HepG2 (cell line): ENCODE data around the gene MPLKIP. TPM values are rescaled to one million over a fixed set of nuclear protein-coding genes. Genes with fewer than 3 reads are reported as not detected.

Experiments
- ATAC-seq: fragments of 200-7000 bp; cut with Tn5 transposase; 3 replicates; pipeline ENCODE4 v1.9.1; 2020; ENCODE audit warnings: mild to moderate bottlenecking, moderate library complexity
- BruUV-seq: library from RNA; stranded (reverse); fragments of 400-500 nt; replicated peaks from 2 replicates; lab custom pipeline; 2021; lab: Mats Ljungman, UMichigan
- CTCF ChIA-PET: fragments of 300-600 bp; formaldehyde crosslinking; extraction: SDS; loops from one replicate; lab custom pipeline; 2021; ENCODE audit warnings: low total read pairs, inconsistent platforms, low intra/inter-chr PET ratio; lab: Yijun Ruan, JAX
- POLR2A ChIA-PET: fragments of 350-600 bp; sonication (Branson Sonifier 250); formaldehyde crosslinking; loops from one replicate; lab custom pipeline; 2020; ENCODE audit warnings: antibody characterized with exemption, inconsistent platforms; lab: Yijun Ruan, JAX
- DNase-seq: peaks from one replicate; pipeline ENCODE4 v3.0.0-alpha.2; 2015; ENCODE audit warnings: low spot score
- FAIRE-seq: peaks from 3 replicates; lab custom pipeline; 2011; peaks lifted over from hg19 to GRCh38; lab: Jason Lieb, UNC
- H2AFZ ChIP-seq: one replicate; pipeline ENCODE4 v1.6.1; 2011; ENCODE audit warnings: low read length, inconsistent platforms
- H3K27ac ChIP-seq: fragments of 300-600 bp; 3 replicates; pipeline ENCODE4 v1.8.0; 2011; ENCODE audit warnings: mixed run types, mild to moderate bottlenecking, mixed read lengths, low read length, inconsistent platforms; ENCODE audit not compliant: insufficient read depth; ENCODE audit errors: extremely low read length
- H3K27me3 ChIP-seq, 2 experiments: fragments of 200-600 bp in 1 of 2; 2 replicates in 1 of 2; 3 replicates in 1 of 2; pipeline versions ENCODE4 v1.6.0 to v1.8.0; 2011; ENCODE audit warnings: low read length in 2 of 2, mild to moderate bottlenecking in 2 of 2, moderate library complexity in 2 of 2, inconsistent platforms in 1 of 2; ENCODE audit not compliant: insufficient read depth in 2 of 2, control insufficient read depth in 1 of 2
- H3K36me3 ChIP-seq, 2 experiments: fragments of 200-600 bp in 1 of 2; replicated peaks in 1 of 2; 2 replicates in 1 of 2; 3 replicates in 1 of 2; pipeline versions ENCODE4 v1.5.1 to v1.8.0; 2011; ENCODE audit warnings: low read length in 2 of 2, inconsistent platforms in 1 of 2; ENCODE audit not compliant: insufficient read depth in 2 of 2, control insufficient read depth in 1 of 2
- H3K4me1 ChIP-seq: 2 replicates; pipeline ENCODE4 v1.5.1; 2012; ENCODE audit warnings: low read length, inconsistent platforms; ENCODE audit not compliant: insufficient read depth
- H3K4me2 ChIP-seq: 2 replicates; pipeline ENCODE4 v1.6.0; 2011; ENCODE audit warnings: low read depth, low read length, inconsistent platforms
- H3K4me3 ChIP-seq, 3 experiments: fragments of 200-600 bp in 1 of 3; sonication (generic), shearing (Covaris generic) in 1 of 3; replicated peaks in 1 of 3; 2 replicates each; pipeline ENCODE4 v1.5.1; 2011 to 2016; ENCODE audit warnings: low read length in 3 of 3, inconsistent platforms in 2 of 3, low read depth in 2 of 3, mild to moderate bottlenecking in 2 of 3, control low read depth in 1 of 3, mixed read lengths in 1 of 3; ENCODE audit not compliant: insufficient read depth in 1 of 3
- H3K79me2 ChIP-seq: one replicate; pipeline ENCODE4 v1.6.1; 2011; ENCODE audit warnings: low read length, inconsistent platforms; ENCODE audit not compliant: insufficient read depth
- H3K9ac ChIP-seq: 2 replicates; pipeline ENCODE4 v1.6.0; 2011; ENCODE audit warnings: mild to moderate bottlenecking, low read depth, low read length, inconsistent platforms; ENCODE audit not compliant: insufficient read depth
- H3K9me3 ChIP-seq: 2 replicates; pipeline ENCODE4 v1.5.1; 2012; ENCODE audit warnings: mild to moderate bottlenecking, low read length
- H4K20me1 ChIP-seq: 2 replicates; pipeline ENCODE4 v1.6.0; 2011; ENCODE audit warnings: inconsistent platforms, mild to moderate bottlenecking, low read length, moderate library complexity; ENCODE audit not compliant: insufficient read depth
- ATF4 ChIP-seq, 2 experiments: fragments of 450-650 bp in 1 of 2; sonication (generic) in 1 of 2; formaldehyde crosslinking; IDR thresholded peaks; 2 replicates each; pipeline versions ENCODE4 v1.5.0 to v1.8.0; 2020 to 2022; ENCODE audit warnings: mild to moderate bottlenecking in 1 of 2, missing genetic modification reagents in 1 of 2
- CEBPB ChIP-seq: IDR thresholded peaks from 2 replicates; pipeline ENCODE4 v1.6.1; 2011; ENCODE audit warnings: low read depth, low read length, improper control_type of control experiment, borderline replicate concordance
- ZFP90 ChIP-seq: sonication (generic); formaldehyde crosslinking; IDR thresholded peaks from 2 replicates; pipeline ENCODE4 v1.8.0; 2022; ENCODE audit warnings: missing genetic modification reagents, mild to moderate bottlenecking, inconsistent platforms, borderline replicate concordance
- WGBS: methylation state at CpG from one replicate; pipeline ENCODE4 v1.1.6; 2017; ENCODE audit warnings: low lambda C conversion rate; 5-methylcytosine and 5-hydroxymethylcytosine counted together
- in situ Hi-C: cut with HindIII; loops from 2 replicates; pipeline ENCODE4 v1.10.0; 2017; ENCODE audit warnings: low pct_unique_long_range_greater_than_20kb; ENCODE audit not compliant: extremely low pct_ligation_motif_present
- intact Hi-C: fragments of 100-400 bp; cut with micrococcal nuclease; formaldehyde crosslinking; loops from one replicate; pipeline ENCODE4 v1.10.0; 2022; ENCODE audit not compliant: unreplicated experiment
- polyA plus RNA-seq, 8 experiments: library from polyadenylated mRNA; depleted of rRNA in 3 of 8; stranded (reverse) in 7 of 8; unstranded in 1 of 8; fragments of >200 nt; fragmentation: Illumina TruSeq in 4 of 8; extraction: Trizol in 4 of 8; gene quantifications; 2 replicates each; pipeline versions ENCODE4 v1.2.1 to v1.2.3, GENCODE V29; 2011 to 2016; ENCODE audit warnings: low read depth in 4 of 8, missing spikeins in 1 of 8, mixed read lengths in 1 of 8; ENCODE audit not compliant: insufficient read depth in 1 of 8
- small RNA-seq, 3 experiments: library from RNA; depleted of rRNA; stranded (forward); fragments of <200 nt; gene quantifications; one replicate each; pipeline ENCODE3, GENCODE V24; 2012; ENCODE audit warnings: low read depth in 2 of 3, low replicate concordance in 1 of 3; ENCODE audit not compliant: insufficient read length in 3 of 3, insufficient read depth in 2 of 3
- total RNA-seq, 5 experiments: library from RNA; depleted of rRNA; stranded (reverse); fragments of >200 nt; fragmentation: Illumina TruSeq; extraction: Trizol; gene quantifications; 2 replicates each; pipeline ENCODE4 v1.2.3, GENCODE V29; 2016; ENCODE audit warnings: low read depth in 1 of 5

The MPLKIP gene
- total and polyA plus RNA-seq, 2 of the 13 experiments (the other 11 are each of a cell fraction or from before 2014, with no cell fraction given): 40.1 to 45.7 TPM

- FAIRE-seq (no peak), DNase-seq (no peak), ATAC-seq (no peak)
- Histone ChIP-seq H3K4me1 (0 out of 2 replicates have a peak, but pooled peaks cover 3% of the 10 kb centered on the region), H3K9ac (no peak overlapping the region)
- no TSS peak for BruUV-seq
- POLR2A ChIA-PET: no interaction called here
- TF ChIP-seq ZFP90 (no peak), CEBPB (peak; percentile 41; the same call in 1 of the 2 replicates), ATF4 (CRISPR knock-in tag; IDR thresholded peaks at IDR 0.05) (peak in 1 of 2 experiments; percentile 71; a peak in 2 of 4 replicates)
- TF ChIP-seq, all 625 proteins: peak for 2
- no peak overlapping the region for H3K27ac ChIP-seq
- CTCF ChIA-PET: no interaction called here
- 91% methylated on average over 3 of the region's 3 CpGs for WGBS
- H3K27me3 ChIP-seq: no peaks in the 10 kb centered on the region
- H3K36me3 ChIP-seq: peaks cover 1 to 3% of the 10 kb centered on the region in 2 experiments; a peak in 2 of 5 replicates
- no peak overlapping the region for H3K4me3 ChIP-seq
- H2AFZ ChIP-seq: no peak overlapping the region
- H4K20me1 ChIP-seq: no peaks in the 10 kb centered on the region
- no peaks in the 10 kb centered on the region for H3K9me3 ChIP-seq
- no peak overlapping the region for H3K4me2 ChIP-seq
- intact Hi-C loops (no loop called here), in situ Hi-C loops (no loop called here)
- H3K79me2 ChIP-seq: no peaks in the 10 kb centered on the region
Measured at GRCh38 chr7:40077849-40078248, 56.6 kb downstream of the MPLKIP start.

Small RNA genes within 50 kb of the gene (small RNA-seq; reads per million reads assigned to genes)
- gene AC006023.1 (0 reads per million in 3 experiments), gene AC006023.2 (0 reads per million in 3 experiments)

Other genes with a start within 250 kb of the MPLKIP start
- gene CDK13, start 184.4 kb downstream of the MPLKIP start, total RNA-seq (2016; rRNA removed; fragmentation: Illumina TruSeq; extraction: Trizol): 35.0 and 40.9 TPM in 2 replicates
- gene CDK13, start 184.4 kb downstream of the MPLKIP start, polyA plus RNA-seq (2011; rRNA removed): 20.7 and 21.0 TPM in 2 replicates
- gene SUGCT, start 383 bp upstream of the MPLKIP start, total RNA-seq (2016; rRNA removed; fragmentation: Illumina TruSeq; extraction: Trizol): 22.2 and 23.6 TPM in 2 replicates
- 8.7 and 10.1 TPM in 2 replicates for gene SUGCT, start 383 bp upstream of the MPLKIP start, polyA plus RNA-seq (2011; rRNA removed)